Neural cell (in vitro differentiated cells): ENCODE measurements around the gene RAC2. TPM values are rescaled to one million over a fixed set of nuclear protein-coding genes. Genes with fewer than 3 reads are reported as not detected.

ENCODE experiments used
- H2AFZ ChIP-seq: fragments of 200-600, 300-800 bp; sonication (generic), shearing (Covaris generic); 2 replicates; pipeline ENCODE4 v1.6.0; 2014; ENCODE audit warnings: low read depth, mild to moderate bottlenecking, antibody characterized with exemption, low read length, moderate library complexity
- H3F3A ChIP-seq: fragments of 200-600 bp; shearing (Covaris generic); 2 replicates; pipeline ENCODE4 v1.6.1; 2016; ENCODE audit warnings: mild to moderate bottlenecking, moderate library complexity, mixed read lengths, antibody characterized with exemption, low read length; ENCODE audit not compliant: insufficient read depth, poor library complexity, severe bottlenecking
- H3K27ac ChIP-seq: fragments of 200-600, 300-800 bp; sonication (generic), shearing (Covaris generic); 2 replicates; pipeline ENCODE4 v1.5.1; 2014; ENCODE audit warnings: mild to moderate bottlenecking, low read length, moderate library complexity
- H3K27me3 ChIP-seq: fragments of 300-800, 200-600 bp; sonication (generic), shearing (Covaris generic); 2 replicates; pipeline ENCODE4 v1.6.0; 2014; ENCODE audit warnings: mild to moderate bottlenecking, low read depth, low read length, moderate library complexity; ENCODE audit not compliant: insufficient read depth
- H3K36me3 ChIP-seq: fragments of 300-800, 200-600 bp; sonication (generic), shearing (Covaris generic); 2 replicates; pipeline ENCODE4 v1.5.1; 2014; ENCODE audit warnings: mild to moderate bottlenecking, antibody characterized with exemption, low read length, moderate library complexity; ENCODE audit not compliant: insufficient read depth
- H3K4me2 ChIP-seq: fragments of 300-800, 200-600 bp; sonication (generic), shearing (Covaris generic); 2 replicates; pipeline ENCODE4 v1.6.0; 2014; ENCODE audit warnings: mild to moderate bottlenecking, low read length
- H3K4me3 ChIP-seq: fragments of 300-800, 200-600 bp; sonication (generic), shearing (Covaris generic); 2 replicates; pipeline ENCODE4 v1.5.1; 2014; ENCODE audit warnings: mild to moderate bottlenecking, low read length, moderate library complexity
- H3K79me2 ChIP-seq: fragments of 200-600 bp; shearing (Covaris generic); replicated peaks from 2 replicates; pipeline ENCODE4 v1.6.0; 2014; ENCODE audit warnings: mild to moderate bottlenecking, low read length, moderate library complexity; ENCODE audit not compliant: insufficient read depth
- H3K9ac ChIP-seq: fragments of 300-800, 200-600 bp; sonication (generic), shearing (Covaris generic); 2 replicates; pipeline ENCODE4 v1.6.1; 2016; ENCODE audit warnings: mild to moderate bottlenecking, low read length, mixed read lengths
- H3K9me2 ChIP-seq: fragments of 200-600 bp; shearing (Covaris generic); 2 replicates; pipeline ENCODE4 v1.6.1; 2016; ENCODE audit warnings: mild to moderate bottlenecking, low read length, mixed read lengths; ENCODE audit not compliant: insufficient read depth
- H3K9me3 ChIP-seq: fragments of 200-600, 300-800 bp; sonication (generic), shearing (Covaris generic); 2 replicates; pipeline ENCODE4 v1.6.1; 2016; ENCODE audit warnings: mild to moderate bottlenecking, mixed run types, low read length, moderate library complexity, mixed read lengths
- H4K20me1 ChIP-seq: fragments of 200-600 bp; shearing (Covaris generic); 2 replicates; pipeline ENCODE4 v1.6.1; 2016; ENCODE audit warnings: mild to moderate bottlenecking, mixed run types; ENCODE audit not compliant: insufficient read depth
- EP300 ChIP-seq: fragments of 450-650 bp; conservative IDR thresholded peaks from 2 replicates; pipeline ENCODE4 v1.6.1; 2014; ENCODE audit warnings: antibody characterized with exemption, mild to moderate bottlenecking, moderate library complexity; ENCODE audit not compliant: poor library complexity, severe bottlenecking
- EZH2 ChIP-seq: fragments of 200-600, 300-800 bp; shearing (Covaris generic), sonication (generic); IDR thresholded peaks from 2 replicates; pipeline ENCODE4 v1.6.1; 2014; ENCODE audit warnings: antibody characterized with exemption, low read length, borderline replicate concordance, mild to moderate bottlenecking; ENCODE audit not compliant: insufficient read depth, poor library complexity, severe bottlenecking
- MXI1 ChIP-seq: fragments of 450-650 bp; conservative IDR thresholded peaks from 2 replicates; pipeline ENCODE4 v1.6.1; 2014; ENCODE audit warnings: antibody characterized with exemption, mild to moderate bottlenecking; ENCODE audit not compliant: poor library complexity, severe bottlenecking
- POLR2AphosphoS5 ChIP-seq: IDR thresholded peaks from 2 replicates; pipeline ENCODE4 v1.6.1; 2012
- RAD21 ChIP-seq: fragments of 450-650 bp; conservative IDR thresholded peaks from 2 replicates; pipeline ENCODE4 v1.6.1; 2014; ENCODE audit warnings: antibody characterized with exemption, mild to moderate bottlenecking, moderate library complexity
- REST ChIP-seq: IDR thresholded peaks from 2 replicates; pipeline ENCODE4 v1.6.1; 2012; ENCODE audit warnings: borderline replicate concordance
- SMC3 ChIP-seq: fragments of 450-650 bp; conservative IDR thresholded peaks from 2 replicates; pipeline ENCODE4 v1.6.1; 2014; ENCODE audit warnings: antibody characterized with exemption, mild to moderate bottlenecking, moderate library complexity; ENCODE audit not compliant: poor library complexity
- TAF1 ChIP-seq: IDR thresholded peaks from 2 replicates; pipeline ENCODE4 v1.6.1; 2012; ENCODE audit warnings: low read depth
- polyA plus RNA-seq: library from polyadenylated mRNA; depleted of rRNA; stranded (reverse); fragments of >200 nt; gene quantifications from 2 replicates; pipeline ENCODE4 v1.2.3, GENCODE V29; 2014
- TF ChIP-seq, protein P1 (sequence below): fragments of 450-650 bp; IDR thresholded peaks from 2 replicates; pipeline ENCODE4 v1.5.1; 2014; ENCODE audit warnings: antibody characterized with exemption, mild to moderate bottlenecking, moderate library complexity; ENCODE audit not compliant: poor library complexity, severe bottlenecking

Gene RAC2
- polyA plus RNA-seq, 1 donor from 2014 or later = not detected

GRCh38 chr22:37262346-37262745 lies 18.3 kb upstream of the RAC2 start:
- no peak overlapping the region for H3K9ac ChIP-seq
- TF ChIP-seq SMC3 (no peak), RAD21 (no peak), POLR2AphosphoS5 (no peak), EP300 (no peak), REST (no peak), TAF1 (no peak), MXI1 (no peak)
- TF ChIP-seq, protein P1, sequence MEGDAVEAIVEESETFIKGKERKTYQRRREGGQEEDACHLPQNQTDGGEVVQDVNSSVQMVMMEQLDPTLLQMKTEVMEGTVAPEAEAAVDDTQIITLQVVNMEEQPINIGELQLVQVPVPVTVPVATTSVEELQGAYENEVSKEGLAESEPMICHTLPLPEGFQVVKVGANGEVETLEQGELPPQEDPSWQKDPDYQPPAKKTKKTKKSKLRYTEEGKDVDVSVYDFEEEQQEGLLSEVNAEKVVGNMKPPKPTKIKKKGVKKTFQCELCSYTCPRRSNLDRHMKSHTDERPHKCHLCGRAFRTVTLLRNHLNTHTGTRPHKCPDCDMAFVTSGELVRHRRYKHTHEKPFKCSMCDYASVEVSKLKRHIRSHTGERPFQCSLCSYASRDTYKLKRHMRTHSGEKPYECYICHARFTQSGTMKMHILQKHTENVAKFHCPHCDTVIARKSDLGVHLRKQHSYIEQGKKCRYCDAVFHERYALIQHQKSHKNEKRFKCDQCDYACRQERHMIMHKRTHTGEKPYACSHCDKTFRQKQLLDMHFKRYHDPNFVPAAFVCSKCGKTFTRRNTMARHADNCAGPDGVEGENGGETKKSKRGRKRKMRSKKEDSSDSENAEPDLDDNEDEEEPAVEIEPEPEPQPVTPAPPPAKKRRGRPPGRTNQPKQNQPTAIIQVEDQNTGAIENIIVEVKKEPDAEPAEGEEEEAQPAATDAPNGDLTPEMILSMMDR = no peak

DNA sequence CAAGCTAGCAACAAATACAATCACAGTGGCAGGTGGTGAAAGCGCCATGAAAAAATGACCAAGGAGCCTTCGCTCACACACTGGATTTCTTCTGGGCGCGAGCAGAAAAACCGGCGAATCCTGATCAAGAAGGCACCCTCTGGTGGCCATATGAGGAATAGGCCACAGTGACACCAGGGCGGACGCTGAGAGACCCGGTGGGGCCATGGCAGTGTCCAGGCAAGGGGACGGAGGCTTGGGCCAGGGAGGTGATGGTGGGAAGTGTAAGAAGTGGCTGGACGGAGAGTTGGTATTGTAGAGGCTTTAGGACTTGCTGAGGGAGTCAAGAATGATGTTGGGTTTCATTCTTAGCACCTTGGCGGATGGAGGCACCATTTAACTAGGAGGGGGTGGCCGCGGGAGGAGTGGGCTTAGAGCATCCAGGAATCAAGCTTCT lies 16.9 kb upstream of the RAC2 start:
- Histone ChIP-seq H3K9me3 (no peaks in the 10 kb centered on the region), H3K4me2 (no peak overlapping the region), H3K79me2 (no peaks in the 10 kb centered on the region), H3K27me3 (no peaks in the 10 kb centered on the region), H3K9ac (no peak overlapping the region), H3K36me3 (no peaks in the 10 kb centered on the region), H4K20me1 (no peaks in the 10 kb centered on the region), H3F3A (no peaks in the 10 kb centered on the region), H3K4me3 (no peak overlapping the region), H3K27ac (no peak overlapping the region), H2AFZ (no peak overlapping the region), H3K9me2 (no peaks in the 10 kb centered on the region)
- TF ChIP-seq SMC3 (peak; percentile 69), RAD21 (peak; percentile 53), EP300 (no peak), MXI1 (no peak), EZH2 (no peak), TAF1 (no peak), REST (no peak), POLR2AphosphoS5 (no peak)
- TF ChIP-seq, protein P1 = peak; percentile 65

More at GRCh38 chr22:37262346-37262745, 18.3 kb upstream of the RAC2 start:
- no peaks in the 10 kb centered on the region for H4K20me1 ChIP-seq
- no peaks in the 10 kb centered on the region for H3F3A ChIP-seq
- H3K9me3 ChIP-seq = no peaks in the 10 kb centered on the region
- H3K4me2 ChIP-seq = no peak overlapping the region
- H3K27ac ChIP-seq = no peak overlapping the region
- no peak overlapping the region for H3K4me3 ChIP-seq
- no peak overlapping the region for H2AFZ ChIP-seq
- H3K36me3 ChIP-seq = no peaks in the 10 kb centered on the region
- no peaks in the 10 kb centered on the region for H3K79me2 ChIP-seq
- no peaks in the 10 kb centered on the region for H3K27me3 ChIP-seq
- no peaks in the 10 kb centered on the region for H3K9me2 ChIP-seq
